ENCODE measurements around the gene ADAMTS12.

ADAMTS12 gene

DNA sequence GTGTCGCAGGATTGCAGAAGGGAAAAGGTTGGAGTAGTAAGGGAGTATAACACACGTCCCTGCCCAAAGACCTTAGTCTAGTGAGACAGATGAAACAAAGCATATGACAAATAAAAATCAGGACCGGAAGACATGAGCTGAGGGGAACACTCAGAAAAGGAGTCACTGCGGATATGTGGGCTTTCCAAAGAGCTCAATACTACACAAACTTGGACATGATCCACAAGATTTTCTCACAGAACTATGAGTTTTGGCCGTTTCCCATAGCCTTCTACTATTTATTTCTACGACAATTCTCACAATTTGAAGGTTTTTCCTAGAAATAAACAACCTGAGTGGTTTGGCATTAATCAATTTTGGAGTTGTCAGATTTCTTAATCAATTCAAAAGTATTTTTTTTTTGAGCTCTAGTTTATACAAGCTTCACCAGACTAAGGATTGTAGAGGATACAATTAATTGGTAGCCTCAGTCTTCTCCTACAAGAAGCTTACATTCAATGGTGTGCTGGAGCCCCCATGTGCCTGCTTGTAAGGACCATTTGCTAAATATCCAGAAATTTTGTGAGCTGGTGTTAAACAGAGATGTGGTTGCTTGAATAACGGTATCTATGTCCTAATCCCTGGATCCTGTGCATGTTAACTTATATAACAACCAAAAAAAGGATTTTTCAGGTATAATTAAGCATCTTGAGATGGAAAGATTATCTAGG is 91.4 kb downstream of the ADAMTS12 start:
- no peak for DNase-seq

DNA sequence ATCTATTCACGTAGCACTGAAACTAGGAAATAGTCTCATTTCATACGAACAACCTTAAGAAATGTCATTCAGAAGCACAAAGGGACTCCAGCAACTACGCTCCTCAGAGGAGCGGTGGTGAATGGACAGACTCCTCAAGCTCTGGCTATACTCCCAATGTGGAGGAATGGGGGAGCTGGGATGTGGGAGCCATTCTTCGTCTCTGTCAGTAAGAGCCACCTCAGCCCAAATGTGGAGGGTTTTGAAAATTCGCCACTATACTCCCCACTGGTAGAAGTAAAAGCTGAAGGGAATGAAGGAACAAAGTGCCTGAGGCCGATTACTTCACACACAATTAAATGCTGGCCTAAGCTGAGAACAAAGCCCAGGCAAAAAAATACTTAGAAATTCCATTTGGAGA is 96.3 kb downstream of the ADAMTS12 start:
- DNase-seq = no peak

DNA sequence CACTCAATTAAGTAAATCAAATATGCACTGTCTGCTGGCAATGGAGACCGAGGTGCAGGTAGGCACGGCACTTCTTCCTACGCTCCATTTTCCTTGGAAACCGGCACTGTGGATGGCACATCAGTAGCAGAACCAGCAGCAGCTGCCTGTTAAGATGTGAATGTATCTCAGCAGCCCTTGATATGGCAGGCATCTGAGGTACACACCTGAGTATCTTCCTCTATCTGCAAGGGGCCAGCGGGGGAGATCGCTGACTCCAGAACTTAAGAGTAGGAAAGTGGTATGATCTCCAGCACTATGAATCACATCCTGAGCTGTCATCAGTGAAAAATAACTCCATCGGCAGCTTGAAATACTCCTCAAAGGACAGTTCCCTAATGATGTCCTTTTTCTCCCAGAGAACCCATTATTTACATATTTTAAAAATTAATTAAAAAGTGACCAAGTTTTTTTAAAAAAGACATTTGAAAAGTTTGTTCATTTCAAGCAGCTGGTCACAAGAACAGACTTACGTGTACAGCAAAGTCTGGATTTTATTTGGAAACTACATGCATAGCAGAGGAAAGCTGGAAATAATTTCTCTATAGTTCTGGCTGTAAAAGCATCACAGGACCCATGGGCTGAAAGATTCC is 97.1 kb downstream of the ADAMTS12 start:
- no peak for DNase-seq

DNA sequence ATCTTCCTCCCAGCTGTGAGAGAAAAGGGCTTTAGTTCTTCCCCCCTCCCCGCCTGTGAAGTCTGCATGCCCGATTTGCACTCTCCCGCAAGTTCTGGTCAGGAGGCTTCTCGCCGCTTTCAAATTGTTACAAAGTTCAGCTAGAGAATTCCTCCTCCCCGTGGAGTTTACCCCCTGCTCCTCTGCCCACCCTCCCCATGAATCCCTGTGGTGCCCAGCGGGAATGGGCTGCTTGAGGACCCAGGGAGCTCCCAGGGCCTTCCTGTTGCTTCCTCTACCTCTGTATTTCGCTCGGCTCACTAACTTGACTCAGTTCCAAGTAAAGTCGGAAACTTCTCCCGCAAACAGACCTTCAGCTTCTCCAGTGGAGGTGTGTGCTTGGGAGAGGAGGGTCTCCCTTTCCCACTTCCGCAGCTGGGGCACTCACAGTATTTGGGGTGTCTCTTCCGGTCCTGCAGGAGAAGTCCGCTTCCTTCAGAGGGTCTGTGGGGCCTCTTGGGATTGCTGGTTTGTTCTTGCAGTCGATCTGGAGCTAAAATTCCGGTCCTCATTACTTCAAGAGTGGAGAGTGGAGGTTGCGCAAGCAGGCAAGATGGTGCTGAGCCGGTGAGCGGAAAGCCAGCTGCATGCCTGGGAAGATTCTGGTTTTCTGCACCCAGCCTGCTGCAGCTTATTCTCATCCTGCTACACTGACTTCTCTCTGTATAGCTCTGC is 97.8 kb downstream of the ADAMTS12 start:
- no peak for DNase-seq

- no peak for DNase-seq
Observed at GRCh38 chr5:33793276-33793675, 98.5 kb downstream of the ADAMTS12 start.

DNA sequence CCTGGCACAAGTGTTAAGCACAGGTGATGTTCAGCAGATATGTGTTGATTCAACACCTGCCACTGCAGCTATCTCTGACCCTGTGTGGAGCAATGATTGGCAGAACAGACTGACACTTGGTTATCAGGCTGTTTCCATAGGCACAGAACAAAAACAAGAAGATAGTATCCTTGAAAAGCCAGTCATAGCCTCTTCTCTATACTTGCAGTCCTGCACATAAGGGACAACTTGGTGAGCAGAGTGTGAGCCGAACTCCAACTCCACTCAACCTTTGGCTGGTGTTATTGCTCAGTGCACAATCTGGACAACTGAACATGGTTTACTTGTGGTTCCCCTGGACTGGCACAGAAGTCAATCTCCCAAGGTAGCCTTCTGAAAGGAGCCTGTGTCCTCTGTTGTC is 99.2 kb downstream of the ADAMTS12 start:
- no peak for DNase-seq

DNA sequence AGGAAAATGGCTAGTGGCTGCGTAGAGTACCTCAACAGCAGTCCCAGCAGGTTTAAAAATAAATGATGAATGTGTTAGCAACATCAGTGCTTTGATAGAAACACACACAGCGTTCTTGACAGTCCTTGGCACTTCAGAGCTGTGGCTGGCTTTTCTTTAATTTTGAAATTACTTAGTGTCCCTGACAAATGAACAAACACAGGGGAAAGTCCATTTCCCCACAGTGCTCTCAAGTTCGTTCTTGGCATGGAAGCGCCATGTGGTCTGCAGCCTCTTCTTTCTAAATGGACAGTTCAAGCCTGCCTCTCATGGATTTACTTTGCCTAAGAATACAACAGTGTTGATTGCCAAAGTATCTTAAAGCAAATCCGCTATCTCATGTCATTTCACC is 102.2 kb downstream of the ADAMTS12 start:
- DNase-seq = no peak

DNA sequence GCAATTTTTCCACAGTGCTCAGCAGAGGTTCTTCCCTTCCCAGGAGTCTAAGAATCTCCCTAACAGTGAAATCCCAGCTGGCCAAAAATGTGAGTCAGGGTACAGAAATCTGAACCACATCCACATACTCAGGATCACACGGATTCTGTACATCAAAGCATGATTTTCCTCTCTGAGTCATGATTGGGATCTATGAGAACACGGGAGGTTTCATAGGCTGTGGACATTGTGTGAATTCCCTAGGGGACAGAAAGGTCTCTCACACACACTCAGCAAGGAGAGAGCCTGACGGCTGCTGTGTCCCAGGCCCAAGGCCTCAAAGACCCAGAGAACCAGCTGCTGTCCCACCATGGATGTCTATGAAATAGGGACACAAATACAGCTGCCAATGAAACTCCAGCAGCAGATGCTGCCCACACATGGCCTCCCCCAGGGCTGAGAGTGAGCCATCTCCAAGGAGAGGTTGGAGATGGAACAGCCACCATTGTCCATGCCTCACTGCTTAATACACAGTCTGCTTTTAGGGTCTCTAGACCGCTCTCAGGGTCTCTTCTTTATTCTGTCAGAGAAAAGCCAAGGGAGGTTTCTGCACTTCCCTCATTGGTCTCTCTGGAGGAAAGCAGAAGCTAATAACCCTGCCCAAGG is 102.7 kb downstream of the ADAMTS12 start:
- DNase-seq = no peak

DNA sequence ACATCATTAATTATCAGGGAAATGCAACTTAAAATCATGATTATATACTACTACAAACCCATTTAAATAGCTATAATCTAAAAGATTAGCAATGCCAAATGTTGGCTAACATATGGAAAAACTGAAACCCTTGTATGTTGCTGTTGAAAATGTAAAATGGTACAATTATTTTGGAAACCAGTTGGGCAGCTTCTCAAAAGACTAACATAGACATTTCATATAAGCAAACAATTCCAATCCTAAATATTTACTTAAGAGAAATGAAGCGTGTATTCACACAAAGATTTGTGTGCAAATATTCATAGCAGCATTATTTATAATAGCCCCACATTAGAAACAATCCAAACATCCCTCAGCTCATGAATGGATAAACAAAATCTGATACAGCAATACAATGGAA is 106.2 kb downstream of the ADAMTS12 start:
- DNase-seq = no peak

DNA sequence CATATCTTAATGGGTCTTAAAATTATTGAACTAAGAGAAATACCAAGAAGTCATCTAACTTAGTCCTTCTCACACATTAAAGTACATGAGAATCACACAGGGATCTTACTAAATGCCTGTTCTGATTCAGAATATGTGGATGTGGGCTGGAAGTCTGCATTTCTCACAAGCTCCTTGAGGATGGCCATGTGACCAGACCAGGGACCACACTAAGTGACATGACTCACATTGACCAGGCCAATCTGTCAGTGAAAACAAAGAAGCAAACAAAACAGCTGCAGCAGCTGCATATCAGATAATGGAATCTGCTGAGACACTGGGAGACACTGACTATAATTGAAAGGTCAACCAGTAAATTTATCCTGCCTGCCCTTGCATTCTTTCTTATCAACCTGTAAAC is 110.5 kb downstream of the ADAMTS12 start:
- DNase-seq = no peak

GRCh38 chr5:33776151-33776660 is 115.6 kb downstream of the ADAMTS12 start:
- DNase-seq = no peak

- DNase-seq = no peak
Observed at GRCh38 chr5:33774341-33774740, 117.4 kb downstream of the ADAMTS12 start.

- DNase-seq = no peak
Observed at GRCh38 chr5:33772380-33772897, 119.4 kb downstream of the ADAMTS12 start.

- no peak for DNase-seq
Observed at GRCh38 chr5:33769968-33770367, 121.8 kb downstream of the ADAMTS12 start.

DNA sequence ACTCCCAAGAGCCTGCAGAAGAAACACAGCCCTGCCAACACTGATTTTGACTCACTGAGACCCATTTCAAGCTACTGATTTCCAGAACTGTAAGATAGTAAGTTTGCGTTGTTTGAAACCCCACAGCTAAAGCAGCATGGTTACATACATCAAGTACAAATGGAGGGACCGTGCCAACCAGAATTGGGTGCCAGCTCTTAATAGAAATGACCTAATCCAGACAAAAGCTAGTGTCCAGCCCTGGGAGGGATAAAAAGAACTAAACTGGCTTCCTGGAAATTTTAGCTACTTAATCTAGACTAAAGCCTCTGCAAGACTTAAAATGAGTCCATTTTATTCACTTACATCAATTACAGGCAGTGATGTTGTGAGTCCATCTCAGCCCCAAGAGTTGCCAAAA is 122.6 kb downstream of the ADAMTS12 start:
- no peak for DNase-seq

- no peak for DNase-seq
Observed at GRCh38 chr5:33766023-33766422, 125.8 kb downstream of the ADAMTS12 start.

GRCh38 chr5:33764786-33765185 is 127.0 kb downstream of the ADAMTS12 start:
- no peak for DNase-seq

- DNase-seq = no peak
Observed at GRCh38 chr5:33763435-33763834, 128.4 kb downstream of the ADAMTS12 start.

- DNase-seq = no peak
Observed at GRCh38 chr5:33762859-33763258, 128.9 kb downstream of the ADAMTS12 start.

GRCh38 chr5:33761139-33761538 is 130.7 kb downstream of the ADAMTS12 start:
- DNase-seq = no peak

- no peak for DNase-seq
Observed at GRCh38 chr5:33758737-33759136, 133.1 kb downstream of the ADAMTS12 start.

GRCh38 chr5:33756491-33756890 is 135.3 kb downstream of the ADAMTS12 start:
- no peak for DNase-seq

GRCh38 chr5:33755231-33755630 is 136.6 kb downstream of the ADAMTS12 start:
- no peak for DNase-seq

Measured in NCI-H1048 (cell line).